HepG2 (cell line): ENCODE measurements around the gene ANKRD40. TPM values are rescaled to one million over a fixed set of nuclear protein-coding genes. Genes with fewer than 3 reads are reported as not detected.

Source experiments
- GTF3A ChIP-seq: sonication (generic); formaldehyde crosslinking; conservative IDR thresholded peaks from 2 replicates; pipeline ENCODE4 v1.4.0; 2020; ENCODE audit warnings: mild to moderate bottlenecking, missing genetic modification reagents
- HCFC1 ChIP-seq: fragments of 150-350 bp; IDR thresholded peaks from 2 replicates; pipeline ENCODE4 v1.6.1; 2014; ENCODE audit warnings: low read depth, low read length
- HIVEP1 ChIP-seq: sonication (generic); formaldehyde crosslinking; IDR thresholded peaks from 2 replicates; pipeline ENCODE4 v1.4.0; 2020; ENCODE audit warnings: mild to moderate bottlenecking, missing genetic modification reagents
- JUN ChIP-seq: sonication (generic); formaldehyde crosslinking; IDR thresholded peaks from 2 replicates; pipeline ENCODE4 v1.4.0; 2020; ENCODE audit warnings: mild to moderate bottlenecking, missing genetic modification reagents
- NFATC3 ChIP-seq: sonication (generic); formaldehyde crosslinking; IDR thresholded peaks from 2 replicates; pipeline ENCODE4 v1.5.1; 2020; ENCODE audit warnings: mild to moderate bottlenecking, missing genetic modification reagents
- RBFOX2 ChIP-seq: fragments of 200-400 bp; formaldehyde crosslinking; IDR thresholded peaks from 2 replicates; pipeline ENCODE4 v1.6.1; 2017; ENCODE audit warnings: low read depth, mild to moderate bottlenecking, low read length
- SP5 ChIP-seq: IDR thresholded peaks from 2 replicates; pipeline ENCODE4 v1.6.1; 2016; ENCODE audit warnings: low read depth, borderline replicate concordance
- TRIM22 ChIP-seq: fragments of 450-650 bp; IDR thresholded peaks from 2 replicates; pipeline ENCODE4 v1.6.1; 2017
- ZBTB38 ChIP-seq: sonication (generic); formaldehyde crosslinking; IDR thresholded peaks from 2 replicates; pipeline ENCODE4 v1.5.1; 2020; ENCODE audit warnings: mild to moderate bottlenecking, missing genetic modification reagents
- ZNF101 ChIP-seq: sonication (generic); formaldehyde crosslinking; IDR thresholded peaks from 2 replicates; pipeline ENCODE4 v1.4.0; 2020; ENCODE audit warnings: mild to moderate bottlenecking, low read depth, missing genetic modification reagents, borderline replicate concordance
- ZNF251 ChIP-seq: sonication (generic); formaldehyde crosslinking; IDR thresholded peaks from 2 replicates; pipeline ENCODE4 v1.9.0; 2021; ENCODE audit warnings: mild to moderate bottlenecking, missing genetic modification reagents
- ZNF264 ChIP-seq: sonication (generic); formaldehyde crosslinking; IDR thresholded peaks from 2 replicates; pipeline ENCODE4 v1.4.0; 2020; ENCODE audit warnings: missing genetic modification reagents
- ZNF275 ChIP-seq: sonication (generic); formaldehyde crosslinking; IDR thresholded peaks from 2 replicates; pipeline ENCODE4 v1.8.0; 2022; ENCODE audit warnings: missing genetic modification reagents, mild to moderate bottlenecking, inconsistent platforms, borderline replicate concordance
- ZNF407 ChIP-seq: sonication (generic); formaldehyde crosslinking; IDR thresholded peaks from one replicate; pipeline ENCODE4 v1.5.1; 2020; ENCODE audit warnings: mild to moderate bottlenecking, missing genetic modification reagents; ENCODE audit errors: not compliant biosample characterization
- ZNF616 ChIP-seq: sonication (generic); formaldehyde crosslinking; IDR thresholded peaks from 2 replicates; pipeline ENCODE4 v1.5.0; 2020; ENCODE audit warnings: low read depth, mild to moderate bottlenecking, missing genetic modification reagents
- ZNF652 ChIP-seq: IDR thresholded peaks from 2 replicates; pipeline ENCODE4 v1.6.1; 2016; ENCODE audit warnings: low read depth, borderline replicate concordance
- ZNF709 ChIP-seq: sonication (generic); formaldehyde crosslinking; IDR thresholded peaks from 2 replicates; pipeline ENCODE4 v1.5.0; 2020; ENCODE audit warnings: mild to moderate bottlenecking, missing genetic modification reagents
- ZSCAN29 ChIP-seq: sonication (generic); formaldehyde crosslinking; conservative IDR thresholded peaks from 2 replicates; pipeline ENCODE4 v1.4.0; 2020; ENCODE audit warnings: mild to moderate bottlenecking, missing genetic modification reagents
- polyA plus RNA-seq, 8 experiments: library from polyadenylated mRNA; depleted of rRNA in 3 of 8; stranded (reverse) in 7 of 8; unstranded in 1 of 8; fragments of >200 nt; fragmentation: Illumina TruSeq in 4 of 8; extraction: Trizol in 4 of 8; gene quantifications; 2 replicates each; pipeline versions ENCODE4 v1.2.1 to v1.2.3, GENCODE V29; 2011 to 2016; ENCODE audit warnings: low read depth in 4 of 8, missing spikeins in 1 of 8, mixed read lengths in 1 of 8; ENCODE audit not compliant: insufficient read depth in 1 of 8
- total RNA-seq, 5 experiments: library from RNA; depleted of rRNA; stranded (reverse); fragments of >200 nt; fragmentation: Illumina TruSeq; extraction: Trizol; gene quantifications; 2 replicates each; pipeline ENCODE4 v1.2.3, GENCODE V29; 2016; ENCODE audit warnings: low read depth in 1 of 5

The ANKRD40 gene
- total and polyA plus RNA-seq, 2 of the 13 experiments (the other 11 are each of a cell fraction or from before 2014, with no cell fraction given), result 35.0 to 46.4 TPM

DNA sequence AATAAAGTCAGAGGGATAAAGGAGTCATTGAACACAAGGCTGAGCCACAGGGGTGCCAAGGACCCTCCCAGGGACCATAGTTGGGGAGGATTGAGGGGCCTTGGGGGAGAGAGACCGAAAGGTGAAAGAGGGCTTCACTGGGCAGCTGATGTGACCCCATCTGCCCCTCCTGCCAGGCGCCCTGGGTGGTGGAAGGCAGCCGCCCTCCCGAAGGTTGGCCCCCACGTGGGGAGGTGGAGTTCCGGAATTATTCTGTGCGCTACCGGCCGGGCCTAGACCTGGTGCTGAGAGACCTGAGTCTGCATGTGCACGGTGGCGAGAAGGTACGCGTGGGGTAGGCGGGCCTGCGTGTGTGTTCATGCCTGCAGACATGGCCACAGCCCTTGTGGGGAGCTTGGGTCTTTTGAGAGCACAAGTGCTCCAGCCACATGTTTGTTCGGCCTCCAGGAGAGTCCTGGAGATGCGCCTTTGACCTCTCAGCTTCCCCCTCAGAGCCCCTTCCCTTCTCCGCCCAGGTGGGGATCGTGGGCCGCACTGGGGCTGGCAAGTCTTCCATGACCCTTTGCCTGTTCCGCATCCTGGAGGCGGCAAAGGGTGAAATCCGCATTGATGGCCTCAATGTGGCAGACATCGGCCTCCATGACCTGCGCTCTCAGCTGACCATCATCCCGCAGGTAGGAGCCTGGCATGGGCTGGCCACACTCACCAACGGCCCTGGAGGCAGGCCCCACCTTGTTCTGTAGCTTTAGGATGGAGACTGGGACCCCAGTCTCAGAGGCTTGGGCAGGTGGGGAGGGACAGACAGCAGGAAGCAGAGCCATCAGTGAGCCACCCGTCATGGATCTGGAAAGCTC is 24.1 kb downstream of the ANKRD40 start (continued):
- TF ChIP-seq ZNF275 (CRISPR knock-in tag) (no peak), ZNF709 (CRISPR knock-in tag) (no peak), ZSCAN29 (peak; percentile 2; the same call in 1 of the 2 replicates), SP5 (CRISPR knock-in tag) (0 out of 2 replicates have a peak, but pooled peaks have one; percentile 8), HCFC1 (no peak), ZBTB38 (peak; percentile 96), ZNF616 (CRISPR knock-in tag) (0 out of 2 replicates have a peak, but pooled peaks have one; percentile 17), TRIM22 (no peak), HIVEP1 (CRISPR knock-in tag) (peak; percentile 52; the same call in 1 of the 2 replicates), ZNF652 (CRISPR knock-in tag) (no peak), NFATC3 (no peak), ZNF101 (no peak), GTF3A (CRISPR knock-in tag) (0 out of 2 replicates have a peak, but pooled peaks have one; percentile 24), ZNF407 (CRISPR knock-in tag) (no peak), ZNF251 (no peak), ZNF264 (CRISPR knock-in tag) (no peak), JUN (CRISPR knock-in tag) (no peak), RBFOX2 (peak; percentile 62; the same call in 1 of the 2 replicates)
